Measurements from ENCODE around the gene ACADS. TPM values are rescaled to one million over a fixed set of nuclear protein-coding genes. Genes with fewer than 3 reads are reported as not detected.

The ACADS gene
- total RNA-seq, 2 donors from 2014 or later = 86.0 to 202 TPM

DNA sequence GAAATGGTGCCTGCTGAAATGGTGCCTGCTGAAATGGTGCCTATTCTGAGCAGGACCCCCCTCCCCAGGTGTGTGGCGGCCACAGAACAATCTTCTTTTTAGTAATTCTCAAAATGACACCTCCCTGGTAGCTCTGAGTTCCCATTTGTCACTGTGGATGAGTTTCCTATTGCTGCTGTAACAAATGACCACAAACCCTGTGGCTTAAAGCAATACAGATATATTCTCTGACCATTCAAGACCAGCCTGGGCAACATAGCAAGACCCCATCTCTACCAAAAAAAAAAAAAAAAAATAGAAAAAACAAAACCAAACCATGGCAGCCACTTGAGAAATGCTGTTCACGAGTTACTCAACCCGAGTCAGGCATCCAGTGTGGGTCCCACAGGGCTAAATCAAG, 7.9 kb downstream of the ACADS start:
- Histone ChIP-seq H3K27me3 (no peaks in the 10 kb centered on the region), H3K9me3 (no peaks in the 10 kb centered on the region), H3K4me1 (no peaks in the 10 kb centered on the region), H3K36me3 (no peaks in the 10 kb centered on the region), H3K4me3 (no peak overlapping the region), H3K9ac (ENCODE audit: low read depth in 2 of 2, low read length in 2 of 2) (no peak overlapping the region), H3K27ac (no peak overlapping the region)
- TF ChIP-seq, protein P1, sequence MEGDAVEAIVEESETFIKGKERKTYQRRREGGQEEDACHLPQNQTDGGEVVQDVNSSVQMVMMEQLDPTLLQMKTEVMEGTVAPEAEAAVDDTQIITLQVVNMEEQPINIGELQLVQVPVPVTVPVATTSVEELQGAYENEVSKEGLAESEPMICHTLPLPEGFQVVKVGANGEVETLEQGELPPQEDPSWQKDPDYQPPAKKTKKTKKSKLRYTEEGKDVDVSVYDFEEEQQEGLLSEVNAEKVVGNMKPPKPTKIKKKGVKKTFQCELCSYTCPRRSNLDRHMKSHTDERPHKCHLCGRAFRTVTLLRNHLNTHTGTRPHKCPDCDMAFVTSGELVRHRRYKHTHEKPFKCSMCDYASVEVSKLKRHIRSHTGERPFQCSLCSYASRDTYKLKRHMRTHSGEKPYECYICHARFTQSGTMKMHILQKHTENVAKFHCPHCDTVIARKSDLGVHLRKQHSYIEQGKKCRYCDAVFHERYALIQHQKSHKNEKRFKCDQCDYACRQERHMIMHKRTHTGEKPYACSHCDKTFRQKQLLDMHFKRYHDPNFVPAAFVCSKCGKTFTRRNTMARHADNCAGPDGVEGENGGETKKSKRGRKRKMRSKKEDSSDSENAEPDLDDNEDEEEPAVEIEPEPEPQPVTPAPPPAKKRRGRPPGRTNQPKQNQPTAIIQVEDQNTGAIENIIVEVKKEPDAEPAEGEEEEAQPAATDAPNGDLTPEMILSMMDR (IDR thresholded peaks at IDR 0.05) = no peak
- intact Hi-C loops (cut with DNase I) = no loop called here
- DNase-seq = no peak

DNA sequence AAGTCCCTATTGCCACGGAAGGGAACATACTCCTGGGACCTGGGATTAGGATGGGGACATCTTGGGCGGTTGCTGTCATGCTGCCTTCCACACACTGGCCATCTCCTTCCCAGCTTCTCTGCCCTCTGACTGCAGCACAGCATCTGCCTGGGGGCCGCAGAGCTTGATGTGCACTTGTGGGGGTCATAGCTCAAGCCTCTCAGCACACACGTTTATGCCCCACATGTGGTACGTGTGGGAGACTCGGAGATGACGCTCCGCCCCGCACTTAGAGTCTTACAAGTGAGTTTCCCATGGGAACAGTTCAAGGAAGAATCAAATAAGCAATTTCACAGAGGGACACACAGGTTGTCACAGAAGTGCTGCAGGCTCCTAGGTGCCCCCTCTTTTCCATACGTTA, 8.6 kb downstream of the ACADS start:
- Histone ChIP-seq H3K4me3 (no peak overlapping the region), H3K27me3 (no peaks in the 10 kb centered on the region), H3K9ac (ENCODE audit: low read depth in 2 of 2, low read length in 2 of 2) (no peak overlapping the region), H3K27ac (no peak overlapping the region), H3K9me3 (no peaks in the 10 kb centered on the region), H3K4me1 (no peaks in the 10 kb centered on the region), H3K36me3 (no peaks in the 10 kb centered on the region)
- no peak for DNase-seq
- intact Hi-C loops (cut with DNase I) = no loop called here
- TF ChIP-seq, protein P1 (IDR thresholded peaks at IDR 0.05) = no peak

- H3K4me1 ChIP-seq = no peaks in the 10 kb centered on the region
- no peaks in the 10 kb centered on the region for H3K9me3 ChIP-seq
- no peak overlapping the region for H3K9ac ChIP-seq (ENCODE audit: low read depth in 2 of 2, low read length in 2 of 2)
- intact Hi-C loops (cut with DNase I) = no loop called here
- no peak overlapping the region for H3K4me3 ChIP-seq
- H3K27ac ChIP-seq = no peak overlapping the region
- H3K27me3 ChIP-seq = no peaks in the 10 kb centered on the region
- no peak for DNase-seq
- TF ChIP-seq, protein P1 (IDR thresholded peaks at IDR 0.05) = no peak
- no peaks in the 10 kb centered on the region for H3K36me3 ChIP-seq
Measured at GRCh38 chr12:120735181-120735580, 9.6 kb downstream of the ACADS start.

DNA sequence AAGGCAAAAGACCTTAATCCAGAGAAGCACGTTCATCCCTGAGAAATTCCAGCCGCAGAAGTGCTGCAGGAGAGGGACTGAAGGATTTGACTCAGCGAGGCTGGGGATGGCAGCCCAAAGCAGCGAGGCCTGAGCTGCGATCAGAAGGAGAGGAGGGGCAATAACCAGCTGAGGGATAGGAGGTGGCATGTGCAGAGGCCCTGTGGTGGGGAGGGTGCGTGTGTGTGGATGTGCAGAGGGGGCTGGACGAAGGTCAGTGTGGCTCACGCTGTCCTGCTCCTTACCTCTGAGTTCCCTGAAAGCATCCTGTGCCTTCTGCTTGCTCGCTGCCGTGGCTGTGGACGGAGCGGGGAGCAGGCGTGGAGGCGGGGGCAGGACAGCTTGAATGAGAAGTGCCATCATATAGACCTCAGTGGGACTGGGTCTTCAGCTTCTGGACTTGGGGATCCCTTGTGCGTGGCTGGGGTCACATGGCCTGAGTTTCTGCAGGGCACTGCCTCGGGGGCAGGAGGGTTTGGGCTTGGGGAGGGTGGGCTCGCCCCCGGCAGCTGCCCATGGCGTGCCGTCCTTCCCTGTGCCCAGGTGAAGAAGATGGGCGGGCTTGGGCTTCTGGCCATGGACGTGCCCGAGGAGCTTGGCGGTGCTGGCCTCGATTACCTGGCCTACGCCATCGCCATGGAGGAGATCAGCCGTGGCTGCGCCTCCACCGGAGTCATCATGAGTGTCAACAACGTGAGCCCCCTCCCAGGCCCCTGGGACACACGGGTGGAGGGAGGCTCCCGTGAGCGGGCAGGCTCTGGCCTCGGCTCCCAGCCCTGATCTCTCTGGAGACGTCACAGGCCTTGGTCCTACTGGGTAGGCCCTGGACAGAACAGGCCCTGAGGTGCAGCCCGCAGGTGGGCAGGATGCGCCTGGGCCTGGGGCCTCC, 11.0 kb downstream of the ACADS start:
- intact Hi-C loops (cut with DNase I) = no loop called here
- no peaks in the 10 kb centered on the region for H3K9me3 ChIP-seq
- TF ChIP-seq, protein P1 (IDR thresholded peaks at IDR 0.05) = no peak
- no peak overlapping the region for H3K4me3 ChIP-seq
- DNase-seq = no peak
- no peak overlapping the region for H3K27ac ChIP-seq
- H3K9ac ChIP-seq (ENCODE audit: low read depth in 2 of 2, low read length in 2 of 2) = no peak overlapping the region
- no peaks in the 10 kb centered on the region for H3K27me3 ChIP-seq
- no peaks in the 10 kb centered on the region for H3K36me3 ChIP-seq
- H3K4me1 ChIP-seq = no peaks in the 10 kb centered on the region

- DNase-seq = no peak
- Histone ChIP-seq H3K36me3 (no peaks in the 10 kb centered on the region), H3K4me1 (no peaks in the 10 kb centered on the region), H3K4me3 (no peak overlapping the region), H3K9ac (ENCODE audit: low read depth in 2 of 2, low read length in 2 of 2) (no peak overlapping the region), H3K9me3 (no peaks in the 10 kb centered on the region), H3K27me3 (no peaks in the 10 kb centered on the region), H3K27ac (no peak overlapping the region)
- intact Hi-C loops (cut with DNase I) = no loop called here
- TF ChIP-seq, protein P1 (IDR thresholded peaks at IDR 0.05) = no peak
Measured at GRCh38 chr12:120737557-120738251, 12.1 kb downstream of the ACADS start.

Data from colonic mucosa (tissue), 4 donors.